IMR-90 (cell line): ENCODE results near the gene MDFI. TPM values are rescaled to one million over a fixed set of nuclear protein-coding genes. Genes with fewer than 3 reads are reported as not detected.

Experiments
- ATAC-seq: fragments of 200-7000 bp; cut with Tn5 transposase; 2 replicates; pipeline ENCODE4 v1.9.1; 2020; ENCODE audit warnings: low read depth, mild to moderate bottlenecking, moderate library complexity
- BruUV-seq: library from RNA; stranded (reverse); fragments of 400-500 nt; replicated peaks from 2 replicates; lab custom pipeline; 2021; lab: Mats Ljungman, UMichigan
- CTCF ChIA-PET: fragments of 300-600 bp; formaldehyde crosslinking; extraction: SDS; loops from one replicate; lab custom pipeline; 2021; ENCODE audit warnings: antibody characterized with exemption; lab: Yijun Ruan, JAX
- POLR2A ChIA-PET: fragments of 300-600 bp; sonication (Branson Sonifier 250); formaldehyde crosslinking; loops from one replicate; lab custom pipeline; 2022; ENCODE audit warnings: antibody characterized with exemption; ENCODE audit not compliant: unreplicated experiment; lab: Charles Lee
- DNase-seq: peaks from one replicate; pipeline ENCODE4 v3.0.0; 2013
- H2AFZ ChIP-seq: replicated peaks from 2 replicates; pipeline ENCODE3; 2013; ENCODE audit warnings: low read length, mild to moderate bottlenecking; ENCODE audit not compliant: poor library complexity
- H2AK5ac ChIP-seq: 2 replicates; pipeline ENCODE4 v1.6.1; 2013; ENCODE audit warnings: low read depth, low read length, inconsistent platforms
- H2AK9ac ChIP-seq: replicated peaks from 2 replicates; pipeline ENCODE3; 2013; ENCODE audit warnings: mild to moderate bottlenecking, low read depth, low read length, moderate library complexity; ENCODE audit not compliant: poor library complexity
- H2BK120ac ChIP-seq: 2 replicates; pipeline ENCODE4 v1.6.1; 2013; ENCODE audit warnings: low read depth, low read length, inconsistent platforms
- H2BK15ac ChIP-seq: 3 replicates; pipeline ENCODE4 v1.6.1; 2013; ENCODE audit warnings: low read depth, low read length, inconsistent platforms
- H2BK20ac ChIP-seq: 2 replicates; pipeline ENCODE4 v1.6.1; 2013; ENCODE audit warnings: low read depth, mild to moderate bottlenecking, inconsistent platforms, low read length, moderate library complexity
- H2BK5ac ChIP-seq: 2 replicates; pipeline ENCODE4 v1.6.1; 2013; ENCODE audit warnings: mild to moderate bottlenecking, low read depth, low read length, inconsistent platforms; ENCODE audit not compliant: poor library complexity, severe bottlenecking
- H3K14ac ChIP-seq: replicated peaks from 2 replicates; pipeline ENCODE4 v1.6.1; 2013; ENCODE audit warnings: low read depth, low read length, inconsistent platforms
- H3K18ac ChIP-seq: 2 replicates; pipeline ENCODE4 v1.6.1; 2013; ENCODE audit warnings: low read depth, low read length, control low read depth
- H3K23ac ChIP-seq: 2 replicates; pipeline ENCODE4 v1.6.1; 2013; ENCODE audit warnings: low read depth, low read length, inconsistent platforms
- H3K27ac ChIP-seq: 2 replicates; pipeline ENCODE4 v1.5.1; 2013; ENCODE audit warnings: mild to moderate bottlenecking, control low read depth, low read length; ENCODE audit not compliant: insufficient read depth
- H3K27me3 ChIP-seq: 2 replicates; pipeline ENCODE4 v1.6.1; 2013; ENCODE audit warnings: low read length; ENCODE audit not compliant: control insufficient read depth, insufficient read depth
- H3K36me3 ChIP-seq: 2 replicates; pipeline ENCODE4 v1.6.1; 2013; ENCODE audit warnings: low read length, mixed read lengths; ENCODE audit not compliant: control insufficient read depth, insufficient read depth
- H3K4ac ChIP-seq: 2 replicates; pipeline ENCODE4 v1.6.1; 2013; ENCODE audit warnings: low read depth, low read length, inconsistent platforms
- H3K4me1 ChIP-seq: 2 replicates; pipeline ENCODE4 v1.6.1; 2013; ENCODE audit warnings: low read length, mixed read lengths; ENCODE audit not compliant: control insufficient read depth, insufficient read depth
- H3K4me2 ChIP-seq: 2 replicates; pipeline ENCODE4 v1.6.1; 2013; ENCODE audit warnings: low read depth, mild to moderate bottlenecking, control low read depth, low read length, moderate library complexity
- H3K4me3 ChIP-seq: 2 replicates; pipeline ENCODE4 v1.5.1; 2013; ENCODE audit warnings: low read depth, mild to moderate bottlenecking, control low read depth, low read length, moderate library complexity; ENCODE audit not compliant: insufficient read depth
- H3K56ac ChIP-seq: 2 replicates; pipeline ENCODE4 v1.6.1; 2013; ENCODE audit warnings: low read length, inconsistent platforms; ENCODE audit not compliant: insufficient read depth; ENCODE audit errors: extremely low read depth
- H3K79me1 ChIP-seq, 2 experiments: 2 replicates each; pipeline ENCODE4 v1.6.1; 2013; ENCODE audit warnings: low read length in 2 of 2, inconsistent platforms in 1 of 2, low read depth in 1 of 2
- H3K9ac ChIP-seq: 2 replicates; pipeline ENCODE4 v1.6.1; 2013; ENCODE audit warnings: low read depth, low read length, control low read depth
- H3K9me1 ChIP-seq: 2 replicates; pipeline ENCODE4 v1.6.1; 2013; ENCODE audit warnings: low read length, inconsistent platforms; ENCODE audit not compliant: insufficient read depth
- H3K9me3 ChIP-seq: 2 replicates; pipeline ENCODE4 v1.6.1; 2013; ENCODE audit warnings: low read length; ENCODE audit not compliant: control insufficient read depth, insufficient read depth
- H4K20me1 ChIP-seq: 2 replicates; pipeline ENCODE4 v1.6.1; 2013; ENCODE audit warnings: low read length, inconsistent platforms; ENCODE audit not compliant: insufficient read depth
- H4K5ac ChIP-seq: 2 replicates; pipeline ENCODE4 v1.6.1; 2013; ENCODE audit warnings: mild to moderate bottlenecking, low read depth, low read length, control low read depth
- H4K8ac ChIP-seq, 2 experiments: 2 replicates each; pipeline ENCODE4 v1.6.1; 2013; ENCODE audit warnings: low read depth in 2 of 2, low read length in 2 of 2, control low read depth in 1 of 2, inconsistent platforms in 1 of 2
- H4K91ac ChIP-seq: 2 replicates; pipeline ENCODE4 v1.6.1; 2013; ENCODE audit warnings: low read depth, low read length, inconsistent platforms; ENCODE audit not compliant: insufficient read depth
- CEBPB ChIP-seq: IDR thresholded peaks from 2 replicates; pipeline ENCODE4 v1.6.1; 2012; ENCODE audit warnings: low read depth, low read length, improper control_type of control experiment
- FOS ChIP-seq: fragments of 150-350 bp; IDR thresholded peaks from 2 replicates; pipeline ENCODE4 v1.6.1; 2016; ENCODE audit warnings: low read depth, low read length
- MXI1 ChIP-seq: IDR thresholded peaks from 2 replicates; pipeline ENCODE4 v1.6.1; 2012; ENCODE audit warnings: low read depth, mild to moderate bottlenecking, low read length, moderate library complexity, borderline replicate concordance
- RAD21 ChIP-seq: IDR thresholded peaks from 2 replicates; pipeline ENCODE4 v1.6.1; 2012; ENCODE audit warnings: low read length, improper control_type of control experiment
- SMC3 ChIP-seq: fragments of 150-350 bp; IDR thresholded peaks from 2 replicates; pipeline ENCODE4 v1.6.1; 2016; ENCODE audit warnings: low read depth, mild to moderate bottlenecking, antibody characterized with exemption, low read length, moderate library complexity
- WGBS, 2 experiments: methylation state at CpG; one replicate each; pipeline versions ENCODE4 v1.1.5 to v1.1.7; 2013; ENCODE audit warnings: missing lambda C conversion rate in 2 of 2; ENCODE audit not compliant: insufficient read length in 1 of 2; ENCODE audit errors: extremely low coverage in 2 of 2; 5-methylcytosine and 5-hydroxymethylcytosine counted together
- dilution Hi-C: fragments of 300-500 bp; cut with HindIII; formaldehyde crosslinking; loops from one replicate; pipeline ENCODE4 v1.14.3; 2018; ENCODE audit warnings: low sequenced_read_pairs; ENCODE audit not compliant: unreplicated experiment
- in situ Hi-C: fragments of 300-500 bp; cut with MboI; formaldehyde crosslinking; loops from 3 replicates; pipeline ENCODE4 v1.14.3; 2019; ENCODE audit warnings: low sequenced_read_pairs, inconsistent platforms, mixed read lengths
- intact Hi-C: fragments of 100-400 bp; cut with micrococcal nuclease; formaldehyde crosslinking; loops from 2 replicates; pipeline ENCODE4 v1.10.0; 2022
- polyA plus RNA-seq, 3 experiments: library from polyadenylated mRNA; depleted of rRNA; stranded (reverse); fragments of >200 nt; gene quantifications; 2 replicates each; pipeline ENCODE4 v1.2.3, GENCODE V29; 2012; ENCODE audit warnings: low replicate concordance in 1 of 3
- total RNA-seq: library from RNA; depleted of rRNA; stranded (reverse); fragments of >200 nt; gene quantifications from 2 replicates; pipeline ENCODE4 v1.2.3, GENCODE V29; 2012

MDFI gene
- total and polyA plus RNA-seq, 2 of the 4 experiments (the other 2 are of a cell fraction): 0.18 to 0.29 TPM

DNA sequence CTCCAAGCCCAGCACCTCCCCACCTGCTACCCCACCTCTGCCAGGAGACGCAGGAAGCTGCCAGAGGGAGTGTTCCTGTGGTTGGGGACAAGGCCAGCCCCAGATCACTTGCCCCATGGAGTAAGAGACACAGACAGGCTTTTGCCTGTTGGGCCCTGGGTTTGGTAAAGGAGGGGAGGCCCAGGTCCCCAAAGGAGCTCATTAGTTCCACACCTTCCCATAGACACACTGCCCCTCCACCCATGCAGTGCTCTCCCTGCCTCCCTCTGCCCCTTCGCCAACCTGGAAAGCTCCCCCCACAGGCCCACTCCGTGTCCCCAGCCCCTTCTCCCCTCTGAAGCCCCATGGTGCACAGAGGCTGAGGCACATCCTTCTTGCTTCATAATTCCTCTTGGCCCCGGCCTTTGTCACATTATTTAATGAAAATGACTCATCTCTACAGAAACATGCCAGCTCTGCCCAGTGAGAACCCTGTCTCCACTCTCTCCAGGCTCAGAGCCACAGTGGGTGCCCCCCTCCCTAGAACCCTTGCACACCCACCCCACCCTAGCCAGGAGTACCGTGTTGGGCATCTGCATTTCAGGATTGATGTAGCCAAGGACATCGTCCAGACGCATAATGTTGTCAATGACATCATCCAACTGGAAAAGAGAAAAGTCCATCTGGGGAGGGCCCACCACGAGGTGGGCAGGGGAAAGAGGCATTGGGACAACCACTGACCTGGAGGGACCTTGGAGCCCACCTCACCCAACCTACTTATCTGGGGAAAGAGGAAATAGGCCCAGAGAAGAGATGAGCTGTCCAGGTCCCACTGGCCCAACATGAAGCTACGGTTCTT is 51.1 kb downstream of the MDFI start:
- Histone ChIP-seq H3K4me1 (peaks cover 5% of the 10 kb centered on the region; the same call in 1 of the 2 replicates), H3K56ac (no peak overlapping the region), H3K14ac (no peak overlapping the region), H4K5ac (no peak overlapping the region), H3K27ac (no peak overlapping the region), H3K4me3 (no peak overlapping the region), H2BK5ac (no peak overlapping the region), H4K20me1 (no peaks in the 10 kb centered on the region; the same call in 1 of the 2 replicates), H2BK15ac (no peak overlapping the region), H2AFZ (no peak overlapping the region), H4K8ac (no peak overlapping the region), H2AK5ac (no peak overlapping the region), H3K4ac (no peak overlapping the region; the same call in 1 of the 2 replicates), H2BK120ac (no peak overlapping the region), H3K36me3 (no peaks in the 10 kb centered on the region), H3K23ac (no peak overlapping the region; the same call in 1 of the 2 replicates), H3K9me1 (0 out of 2 replicates have a peak, but pooled peaks cover 2% of the 10 kb centered on the region), H3K4me2 (no peak overlapping the region), H3K79me1 (no peaks in the 10 kb centered on the region), H3K18ac (no peak overlapping the region), H3K9ac (no peak overlapping the region), H3K9me3 (no peaks in the 10 kb centered on the region), H4K91ac (no peak overlapping the region), H2BK20ac (no peak overlapping the region), H2AK9ac (no peak overlapping the region), H3K27me3 (no peaks in the 10 kb centered on the region; the same call in 1 of the 2 replicates)
- WGBS, 2 experiments: 64% methylated on average over 5 of the region's 9 CpGs; no CpG with 5 or more reads in 1 of the 2 experiments
- ChIA-PET POLR2A (no interaction called here), CTCF (interaction anchor here (0.7 to 1.6 kb wide), 4 partner anchors 30 to 108 kb away, joined by 3 to 5 read pairs (median 4); no protein-coding TSS in a partner anchor)
- DNase-seq (peak; percentile 36), ATAC-seq (peak; percentile 69)
- in situ Hi-C loops: no loop called here
- dilution Hi-C loops: no loop called here
- BruUV-seq: no TSS peak
- intact Hi-C loops: no loop called here
- TF ChIP-seq CEBPB: peak; percentile 66
- peak; percentile 27; the same call in 1 of the 2 replicates for TF ChIP-seq FOS
- no peak for TF ChIP-seq SMC3
- no peak for TF ChIP-seq MXI1
- no peak for TF ChIP-seq RAD21
